CD4-positive, alpha-beta T cell treated with Interferon gamma for 1 hour (primary cell): ENCODE results near the gene SLC25A43.
"Not testable (repeated sequence)": the region's sequence is repeated elsewhere in the genome, so short reads cannot be mapped to it uniquely, and the experiment has no call there.

Source experiments
- DNase-seq: peaks from one replicate; pipeline ENCODE4 v3.0.0-alpha.2; 2020

The SLC25A43 gene

GRCh38 chrX:119410027-119410819 is 11.1 kb downstream of the SLC25A43 start:
- DNase-seq = no peak

- no peak for DNase-seq
Measured at GRCh38 chrX:119410854-119411253, 11.7 kb downstream of the SLC25A43 start.

GRCh38 chrX:119411959-119412358 is 12.8 kb downstream of the SLC25A43 start:
- DNase-seq = no peak

- no peak for DNase-seq
Measured at GRCh38 chrX:119417376-119417775, 18.2 kb downstream of the SLC25A43 start.

GRCh38 chrX:119417842-119418241 is 18.7 kb downstream of the SLC25A43 start:
- no peak for DNase-seq

- no peak for DNase-seq
Measured at GRCh38 chrX:119419146-119419545, 20.0 kb downstream of the SLC25A43 start.

GRCh38 chrX:119419898-119420297 is 20.8 kb downstream of the SLC25A43 start:
- no peak for DNase-seq

- no peak for DNase-seq
Measured at GRCh38 chrX:119421016-119421705, 22.0 kb downstream of the SLC25A43 start.

GRCh38 chrX:119423631-119424030 is 24.5 kb downstream of the SLC25A43 start:
- no peak for DNase-seq

GRCh38 chrX:119424999-119425398 is 25.9 kb downstream of the SLC25A43 start:
- DNase-seq = no peak

- peak; percentile 11 for DNase-seq
Measured at GRCh38 chrX:119427024-119427794, 28.1 kb downstream of the SLC25A43 start.

GRCh38 chrX:119427795-119428185 is 28.7 kb downstream of the SLC25A43 start:
- no peak for DNase-seq

- no peak for DNase-seq
Measured at GRCh38 chrX:119429471-119429870, 30.3 kb downstream of the SLC25A43 start.

- DNase-seq = not testable (repeated sequence)
Measured at GRCh38 chrX:119441295-119441694, 42.2 kb downstream of the SLC25A43 start.

GRCh38 chrX:119442286-119442685 is 43.1 kb downstream of the SLC25A43 start:
- DNase-seq = no peak

- no peak for DNase-seq
Measured at GRCh38 chrX:119453202-119453601, 54.1 kb downstream of the SLC25A43 start.

- no peak for DNase-seq
Measured at GRCh38 chrX:119455264-119455663, 56.1 kb downstream of the SLC25A43 start.

- no peak for DNase-seq
Measured at GRCh38 chrX:119459181-119459580, 60.0 kb downstream of the SLC25A43 start.

GRCh38 chrX:119465555-119465954 is 66.4 kb downstream of the SLC25A43 start:
- no peak for DNase-seq

- DNase-seq = no peak
Measured at GRCh38 chrX:119466970-119467369, 67.8 kb downstream of the SLC25A43 start.

- no peak for DNase-seq
Measured at GRCh38 chrX:119467433-119467832, 68.3 kb downstream of the SLC25A43 start.

GRCh38 chrX:119467842-119468550 is 68.9 kb downstream of the SLC25A43 start, which contains the start of gene SLC25A5:
TSS of gene SLC25A5 (plus strand) at chrX:119468444. CDS start at chrX:119468516, 72 bp downstream.
- peak; percentile 90 for DNase-seq
